GM12878 (cell line): ENCODE data around the gene TRAPPC6A. TPM values are rescaled to one million over a fixed set of nuclear protein-coding genes. Genes with fewer than 3 reads are reported as not detected.

Experiments
- ATAC-seq: fragments of 200-7000 bp; cut with Tn5 transposase; 3 replicates; pipeline ENCODE4 v1.9.1; 2020; ENCODE audit warnings: mild to moderate bottlenecking, moderate library complexity
- BruUV-seq: library from RNA; stranded (reverse); fragments of 400-500 nt; replicated peaks from 2 replicates; lab custom pipeline; 2021; lab: Mats Ljungman, UMichigan
- CTCF ChIA-PET: fragments of 300-600 bp; sonication (Branson Sonifier 250); formaldehyde crosslinking; extraction: SDS; loops from one replicate; lab custom pipeline; 2021; ENCODE audit warnings: inconsistent platforms; lab: Yijun Ruan, JAX
- POLR2A ChIA-PET: fragments of 350-600 bp; formaldehyde crosslinking; extraction: SDS; loops from one replicate; lab custom pipeline; 2021; ENCODE audit warnings: inconsistent platforms; lab: Charles Lee
- RAD21 ChIA-PET: fragments of 300-600 bp; sonication (Branson Sonifier 250); formaldehyde crosslinking; loops from one replicate; lab custom pipeline; 2023; ENCODE audit warnings: antibody characterized with exemption; ENCODE audit not compliant: unreplicated experiment; lab: Charles Lee
- SMC1A ChIA-PET: fragments of 300-600 bp; sonication (Branson Sonifier 250); formaldehyde crosslinking; loops from one replicate; lab custom pipeline; 2023; ENCODE audit not compliant: unreplicated experiment, uncharacterized antibody; lab: Charles Lee
- DNase-seq: peaks from one replicate; pipeline ENCODE4 v3.0.0-alpha.2; 2011; ENCODE audit warnings: low read depth, low spot score
- FAIRE-seq: peaks from 3 replicates; lab custom pipeline; 2011; peaks lifted over from hg19 to GRCh38; lab: Jason Lieb, UNC
- H2AFZ ChIP-seq: 2 replicates; pipeline ENCODE4 v1.6.0; 2011; ENCODE audit warnings: low read depth, low read length, control low read depth; ENCODE audit not compliant: control insufficient read depth
- H3K27ac ChIP-seq: 2 replicates; pipeline ENCODE4 v1.5.1; 2011; ENCODE audit warnings: control low read depth; ENCODE audit not compliant: control insufficient read depth, insufficient read depth
- H3K27me3 ChIP-seq, 2 experiments: replicated peaks in 1 of 2; 2 replicates each; pipeline versions ENCODE4 v1.6.0 to v1.6.1; 2011; ENCODE audit warnings: low read length in 1 of 2; ENCODE audit not compliant: control insufficient read depth in 2 of 2, insufficient read depth in 2 of 2
- H3K36me3 ChIP-seq, 2 experiments: 2 replicates each; pipeline ENCODE4 v1.5.1; 2011; ENCODE audit warnings: low read length in 1 of 2; ENCODE audit not compliant: control insufficient read depth in 2 of 2, insufficient read depth in 2 of 2
- H3K4me1 ChIP-seq: 2 replicates; pipeline ENCODE4 v1.6.1; 2011; ENCODE audit warnings: mild to moderate bottlenecking, low read length, moderate library complexity, mixed read lengths; ENCODE audit not compliant: control insufficient read depth, insufficient read depth
- H3K4me2 ChIP-seq: 2 replicates; pipeline ENCODE4 v1.6.0; 2011; ENCODE audit warnings: control low read depth; ENCODE audit not compliant: control insufficient read depth, insufficient read depth
- H3K4me3 ChIP-seq: fragments of 200-600 bp; sonication (generic); 2 replicates; pipeline ENCODE4 v1.5.1; 2016
- H3K79me2 ChIP-seq: 2 replicates; pipeline ENCODE4 v1.6.0; 2011; ENCODE audit warnings: low read length; ENCODE audit not compliant: control insufficient read depth, insufficient read depth
- H3K9ac ChIP-seq: 2 replicates; pipeline ENCODE4 v1.8.0; 2011; ENCODE audit warnings: low read length, control low read depth, mixed read lengths; ENCODE audit not compliant: control insufficient read depth, insufficient read depth
- H3K9me3 ChIP-seq: replicated peaks from 3 replicates; pipeline ENCODE4 v1.5.1; 2011; ENCODE audit warnings: mild to moderate bottlenecking, low read length; ENCODE audit not compliant: control insufficient read depth, insufficient read depth
- H4K20me1 ChIP-seq: 2 replicates; pipeline ENCODE4 v1.6.0; 2011; ENCODE audit not compliant: control insufficient read depth, insufficient read depth
- CBX3 ChIP-seq: fragments of 200-600 bp; sonication (generic); IDR thresholded peaks from 2 replicates; pipeline ENCODE4 v1.6.1; 2016; ENCODE audit warnings: low read depth, borderline replicate concordance
- CBX5 ChIP-seq: sonication (generic); IDR thresholded peaks from 2 replicates; pipeline ENCODE4 v1.6.1; 2016; ENCODE audit warnings: low read depth, moderate library complexity, mild to moderate bottlenecking, inconsistent platforms
- EZH2 ChIP-seq: IDR thresholded peaks from 2 replicates; pipeline ENCODE4 v1.6.1; 2012; ENCODE audit warnings: low read depth, mild to moderate bottlenecking, control low read depth, inconsistent platforms, low read length, borderline replicate concordance; ENCODE audit not compliant: control insufficient read depth
- GABPA ChIP-seq: IDR thresholded peaks from 2 replicates; pipeline ENCODE4 v1.6.1; 2014; ENCODE audit warnings: antibody characterized with exemption, low read depth, mild to moderate bottlenecking, inconsistent platforms
- MLLT1 ChIP-seq: fragments of 450-650 bp; IDR thresholded peaks from 2 replicates; pipeline ENCODE4 v1.6.1; 2016; ENCODE audit warnings: mild to moderate bottlenecking
- SPI1 ChIP-seq: IDR thresholded peaks from 2 replicates; pipeline ENCODE4 v1.6.1; 2011; ENCODE audit warnings: low read depth, mild to moderate bottlenecking, low read length, moderate library complexity, borderline replicate concordance; ENCODE audit not compliant: insufficient read depth
- ZNF217 ChIP-seq: fragments of 450-650 bp; IDR thresholded peaks from 2 replicates; pipeline ENCODE4 v1.6.1; 2017; ENCODE audit warnings: antibody characterized with exemption, mild to moderate bottlenecking
- WGBS: methylation state at CpG from one replicate; pipeline ENCODE4 v1.1.6; 2016; ENCODE audit warnings: low lambda C conversion rate; ENCODE audit not compliant: insufficient replicate concordance, insufficient coverage; ENCODE audit errors: missing lambda C conversion rate; 5-methylcytosine and 5-hydroxymethylcytosine counted together
- in situ Hi-C: fragments of 300-500 bp; cut with MboI; formaldehyde crosslinking; loops from 9 replicates; pipeline ENCODE4 v1.14.3; 2018; ENCODE audit warnings: mixed read lengths
- intact Hi-C: fragments of 100-400 bp; cut with micrococcal nuclease; formaldehyde crosslinking; loops from one replicate; pipeline ENCODE4 v1.14.2; 2022; ENCODE audit not compliant: unreplicated experiment
- polyA plus RNA-seq, 11 experiments: library from polyadenylated mRNA; depleted of rRNA in 4 of 11; unstranded in 6 of 11; stranded (reverse) in 5 of 11; fragments of >200 nt; fragmentation: Nextera tagmentation in 4 of 11; fragmentation: Illumina TruSeq in 1 of 11; extraction: Ambion mirVana in 4 of 11; extraction: Trizol in 1 of 11; gene quantifications; 1 replicate in 1 of 11; 2 replicates in 10 of 11; pipeline versions ENCODE4 v1.2.1 to v1.2.3, GENCODE V29; 2011 to 2016; ENCODE audit warnings: inconsistent platforms in 2 of 11, missing spikeins in 2 of 11, low read depth in 1 of 11
- total RNA-seq, 4 experiments: library from RNA; depleted of rRNA in 3 of 4; stranded (reverse); fragments of >200 nt in 3 of 4; fragmentation: Illumina TruSeq in 1 of 4; extraction: Trizol in 1 of 4; gene quantifications; 2 replicates each; pipeline versions ENCODE4 v1.2.1 to v1.2.3, GENCODE V29; 2013 to 2021

Gene TRAPPC6A
- total and polyA plus RNA-seq, 10 of the 15 experiments (the other 5 are each of a cell fraction or from before 2014, with no cell fraction given): 1.8 to 83.9 (median 35.8) TPM

GRCh38 chr19:45117671-45118070, 60.4 kb downstream of the TRAPPC6A start:
- peak overlapping the region; percentile 81 for H3K4me2 ChIP-seq
- H2AFZ ChIP-seq: no peak overlapping the region
- no peak for FAIRE-seq
- H3K79me2 ChIP-seq: peaks cover 69% of the 10 kb centered on the region
- SMC1A ChIA-PET: interaction anchor here (1.0 to 2.3 kb wide), 5 partner anchors 14 to 43 kb away, joined by 3 to 7 read pairs (median 5); partner anchors contain the start of gene PPP1R37
- ATAC-seq: peak; percentile 11
- H4K20me1 ChIP-seq: peaks cover 3% of the 10 kb centered on the region; the same call in 1 of the 2 replicates
- in situ Hi-C loops (no loop called here), intact Hi-C loops (no loop called here)
- WGBS: 80% methylated on average over 12 of the region's 12 CpGs
- BruUV-seq: no TSS peak
- POLR2A ChIA-PET: interaction anchor here (1.0 to 2.9 kb wide), 7 partner anchors 13 to 467 kb away, joined by 3 to 18 read pairs (median 8); partner anchors contain the start of genes BLOC1S3, OPA3, PPP1R37 and TRAPPC6A
- CTCF ChIA-PET: interaction anchor here (0.7 to 3.2 kb wide), 11 partner anchors 15 to 321 kb away, joined by 3 to 16 read pairs (median 4); partner anchors contain the start of genes BLOC1S3, PPP1R37 and TRAPPC6A
- no peak overlapping the region for H3K9ac ChIP-seq
- H3K4me3 ChIP-seq: no peak overlapping the region; the same call in 1 of the 2 replicates
- RAD21 ChIA-PET: interaction anchor here (1.0 to 2.2 kb wide), 5 partner anchors 10 to 208 kb away, joined by 3 to 12 read pairs (median 4); no protein-coding TSS in a partner anchor
- H3K36me3 ChIP-seq: peaks cover 0 to 2% of the 10 kb centered on the region in 2 experiments; a peak in 2 of 4 replicates
- H3K27ac ChIP-seq: peak overlapping the region; percentile 66; the same call in 1 of the 2 replicates
- DNase-seq: no peak
- H3K4me1 ChIP-seq: peaks cover 84% of the 10 kb centered on the region
- TF ChIP-seq ZNF217 (no peak), CBX3 (no peak), MLLT1 (peak; percentile 22; the same call in 1 of the 2 replicates), EZH2 (no peak), GABPA (no peak), SPI1 (no peak), CBX5 (no peak)
- H3K9me3 ChIP-seq: no peaks in the 10 kb centered on the region
- H3K27me3 ChIP-seq: no peaks in the 10 kb centered on the region
